NCI-H128 (cell line): ENCODE measurements around the gene PRKCA.
"Not testable (repeated sequence)": the region's sequence is repeated elsewhere in the genome, so short reads cannot be mapped to it uniquely, and the experiment has no call there.

Experiments used
- DNase-seq: peaks from one replicate; lab custom pipeline; 2025; ENCODE audit not compliant: unreplicated experiment; lab: John Stamatoyannopoulos, UW

The PRKCA gene

DNA sequence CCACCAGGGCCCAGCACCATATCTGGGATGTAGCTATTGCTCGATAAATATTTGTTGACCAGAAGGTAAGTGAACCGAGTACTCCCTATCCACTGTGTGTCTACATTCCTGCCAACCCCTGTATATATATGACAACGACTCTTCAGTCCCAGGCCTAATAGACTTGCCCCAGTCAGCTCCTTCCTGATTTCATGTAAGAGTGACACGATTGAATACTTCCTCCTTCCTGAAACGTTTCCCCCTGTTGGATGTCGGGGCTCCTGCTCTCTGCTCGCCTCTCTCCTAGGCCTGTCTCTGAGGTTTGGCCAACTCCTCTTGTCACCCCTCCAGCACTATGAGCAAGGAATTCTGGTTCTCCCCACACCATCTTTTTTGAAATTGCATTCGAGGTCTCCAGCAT is 178.9 kb downstream of the PRKCA start:
- no peak for DNase-seq

DNA sequence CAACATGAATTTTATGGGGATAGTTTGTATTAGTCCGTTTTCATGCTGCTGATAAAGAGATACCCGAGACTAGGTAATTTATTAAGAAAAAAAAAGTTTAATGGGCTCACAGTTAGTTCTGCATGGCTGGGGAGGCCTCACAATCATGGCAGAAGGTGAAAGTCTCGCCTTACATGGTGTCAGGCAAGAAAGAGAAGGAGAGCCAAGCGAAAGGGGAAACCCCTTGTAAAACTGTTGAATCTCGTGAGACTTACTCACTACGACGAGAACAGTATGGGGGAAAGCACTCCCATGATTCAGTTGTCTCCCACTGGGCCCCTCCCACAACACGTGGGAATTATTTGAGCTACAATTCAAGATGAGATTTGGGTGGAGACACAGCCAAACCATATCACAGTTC is 181.5 kb downstream of the PRKCA start:
- DNase-seq = no peak

DNA sequence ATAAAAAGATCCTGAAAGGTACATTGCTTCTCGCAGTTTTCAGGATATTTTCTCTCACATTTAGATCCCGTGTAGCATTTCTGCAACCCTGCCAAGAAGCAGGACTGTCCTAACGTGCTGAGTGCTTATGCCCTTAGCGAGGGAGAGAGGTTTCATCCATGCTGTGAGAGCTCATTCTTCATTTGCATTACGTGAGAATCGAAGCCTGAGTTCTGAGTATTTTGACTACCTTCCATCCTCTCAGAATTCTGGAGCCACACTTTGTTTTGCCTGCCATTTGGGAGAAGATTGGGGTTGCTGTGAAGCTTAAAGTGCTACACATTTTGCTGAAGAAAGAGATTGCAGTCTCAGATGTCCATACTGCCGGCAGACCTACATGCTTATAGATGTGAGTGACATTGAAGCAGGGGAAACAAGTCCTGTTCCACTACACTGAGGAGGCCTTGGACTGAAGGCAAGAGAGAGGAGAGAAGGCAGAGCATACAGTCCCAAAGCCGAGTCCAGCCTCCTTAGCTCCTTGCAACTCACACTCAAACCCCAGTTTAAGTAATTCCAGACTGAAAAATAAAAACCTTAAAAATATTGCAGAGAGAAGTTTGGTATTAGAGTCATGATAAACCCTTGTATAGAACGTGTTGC is 183.0 kb downstream of the PRKCA start:
- DNase-seq = no peak

DNA sequence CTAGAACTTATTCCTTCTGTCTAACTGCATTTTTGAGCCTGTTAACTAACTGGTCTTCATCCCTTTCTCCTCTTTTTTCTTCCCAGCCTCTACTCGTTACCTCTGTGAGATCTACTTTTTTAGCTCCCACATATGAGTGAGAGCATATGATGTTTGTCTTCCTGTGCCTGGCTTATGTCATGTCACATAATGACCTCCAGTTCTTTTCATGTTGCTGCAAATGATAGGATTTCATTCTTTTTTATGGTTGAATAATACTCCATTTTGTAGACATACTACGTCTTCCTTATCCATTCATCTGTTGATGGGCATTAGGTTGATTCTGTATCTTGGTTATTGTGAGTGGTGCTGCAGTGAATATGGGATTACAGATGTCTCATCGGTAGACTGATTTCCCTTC is 184.7 kb downstream of the PRKCA start:
- DNase-seq = no peak

DNA sequence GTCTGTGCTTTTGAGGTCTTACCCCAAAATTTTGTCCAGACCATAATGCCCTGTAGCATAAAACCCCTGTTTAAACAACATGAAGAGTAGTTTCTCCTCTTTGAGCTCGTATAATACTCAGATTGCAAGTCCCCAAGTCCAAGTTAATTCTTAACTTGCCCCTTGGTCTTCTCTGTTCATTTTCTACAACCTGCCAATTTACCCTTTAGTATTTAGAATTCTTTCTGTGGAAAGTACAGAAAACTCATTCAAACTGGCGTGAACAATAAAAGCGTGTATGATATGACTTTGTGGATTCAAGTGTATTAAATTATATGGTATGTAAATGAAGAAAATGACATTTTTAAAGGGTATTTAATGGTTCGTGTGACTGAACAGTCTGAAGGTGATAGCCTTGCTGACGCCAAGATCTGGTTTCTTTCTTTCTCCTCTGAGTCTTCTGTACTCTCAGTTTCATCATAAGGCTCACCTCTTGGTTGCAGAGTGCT is 185.6 kb downstream of the PRKCA start:
- no peak for DNase-seq

DNA sequence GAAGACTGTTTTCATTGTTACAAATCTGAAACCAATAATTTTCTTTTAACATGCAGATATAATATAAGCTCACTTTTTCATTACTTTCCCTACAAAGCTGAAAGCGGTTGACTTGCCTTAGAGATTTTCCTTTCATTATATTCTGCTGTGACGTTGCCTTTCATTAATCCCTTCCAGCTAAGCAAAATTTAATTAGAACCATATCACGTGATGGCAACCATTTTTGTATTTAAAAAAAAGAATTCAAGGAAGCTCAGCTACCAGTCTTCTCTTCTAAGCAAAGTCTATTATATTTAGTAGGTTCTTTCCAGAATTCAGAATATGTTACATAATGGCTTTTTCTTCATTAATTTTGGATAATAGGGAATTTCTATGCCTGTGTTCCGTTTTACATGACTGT is 186.5 kb downstream of the PRKCA start:
- DNase-seq = no peak

DNA sequence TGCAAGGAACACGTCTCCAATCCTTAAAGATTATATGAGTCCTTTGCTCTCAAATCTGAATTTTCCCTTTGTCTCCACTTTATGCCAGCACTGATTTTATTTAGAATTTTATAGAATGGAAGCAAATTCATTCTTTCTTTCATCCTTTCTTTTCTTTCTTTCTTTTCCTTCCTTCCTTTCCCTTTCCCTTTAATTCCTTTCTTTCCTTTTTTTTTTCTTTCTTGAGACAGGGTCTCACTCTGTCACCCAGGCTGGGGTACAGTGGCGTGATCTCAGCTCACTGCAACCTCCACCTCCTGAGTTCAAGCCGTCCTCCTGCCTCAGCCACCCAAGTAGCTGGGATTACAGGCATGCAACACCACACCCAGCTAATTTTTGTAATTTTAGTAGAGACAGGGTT is 187.2 kb downstream of the PRKCA start:
- DNase-seq = not testable (repeated sequence)

DNA sequence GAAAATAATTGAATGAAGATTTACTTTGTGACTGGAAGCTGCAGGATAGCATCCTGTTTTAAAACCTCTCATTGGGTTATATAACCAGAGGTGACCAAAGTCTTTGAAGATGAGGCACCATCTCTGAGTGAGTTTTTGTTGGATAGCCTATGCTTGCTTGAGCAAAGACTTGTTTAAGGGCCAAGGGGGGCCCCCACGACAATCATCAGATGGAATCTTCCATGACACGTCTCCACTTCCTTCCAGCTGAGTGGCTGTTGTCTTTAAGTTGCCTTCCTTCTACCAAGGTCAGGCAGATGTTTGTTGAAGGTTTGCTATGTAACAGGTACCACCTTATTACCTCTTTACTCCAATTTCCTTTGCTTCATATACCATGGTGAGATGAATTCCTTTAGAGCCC is 188.8 kb downstream of the PRKCA start:
- DNase-seq = no peak

DNA sequence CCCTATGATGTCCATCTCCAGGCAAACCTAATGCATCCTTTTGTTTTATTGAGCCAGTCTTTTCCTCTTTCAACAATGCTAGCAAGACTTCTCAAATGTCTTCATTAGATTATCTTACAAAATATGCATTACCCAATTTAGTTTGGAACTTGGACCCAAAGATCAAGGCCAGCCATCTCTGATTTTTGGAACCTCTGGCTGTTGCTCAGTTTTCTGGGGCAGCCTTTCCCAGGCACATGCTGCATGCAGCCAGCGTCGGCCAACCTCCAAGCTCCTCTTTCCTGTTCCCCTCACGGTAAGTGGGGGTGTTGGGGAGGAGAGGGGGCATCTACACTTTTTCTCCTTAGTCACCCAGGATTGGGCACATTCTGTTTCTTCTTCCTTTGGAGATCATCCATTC is 189.3 kb downstream of the PRKCA start:
- DNase-seq = no peak

DNA sequence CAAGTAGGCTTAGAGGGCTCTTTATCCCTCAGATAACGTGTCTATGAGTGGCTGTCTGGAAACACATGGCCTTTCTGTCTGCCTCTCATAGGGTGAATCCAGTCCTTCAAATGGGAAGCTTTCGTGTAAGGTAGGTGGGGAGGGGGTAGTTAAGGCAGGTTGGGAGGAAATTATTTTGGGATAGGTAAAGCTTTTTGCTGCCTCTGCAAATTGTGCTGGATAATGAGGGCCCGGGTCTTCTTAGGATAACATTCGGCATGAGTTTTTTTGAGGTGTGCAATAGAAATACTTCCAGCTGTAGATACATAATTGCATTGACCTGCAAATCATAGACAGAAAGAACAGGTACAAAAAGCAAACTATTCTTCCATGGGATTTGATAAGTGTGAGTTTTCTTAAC is 189.7 kb downstream of the PRKCA start:
- DNase-seq = no peak

DNA sequence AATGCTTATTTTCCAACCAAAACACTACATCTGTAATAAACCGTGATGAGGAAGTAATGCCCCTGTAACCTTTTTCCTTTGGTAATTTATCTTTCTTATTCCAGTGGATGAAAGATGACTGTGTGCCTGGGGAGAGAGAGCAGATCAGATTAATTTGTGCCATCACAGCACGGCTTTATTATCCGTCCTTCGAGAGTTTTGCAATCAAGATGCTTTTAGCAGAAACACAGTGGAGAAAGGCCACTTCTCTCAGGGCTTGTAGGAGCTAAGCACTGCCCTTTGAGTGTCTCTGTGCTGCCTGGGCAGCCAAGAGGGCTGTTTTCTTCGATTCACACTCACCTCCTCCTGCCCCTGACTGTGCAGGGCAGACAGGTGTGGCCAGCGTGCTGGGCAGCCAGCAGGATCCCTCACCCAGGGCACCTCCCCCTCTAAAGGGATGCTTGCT is 190.2 kb downstream of the PRKCA start:
- DNase-seq = no peak

DNA sequence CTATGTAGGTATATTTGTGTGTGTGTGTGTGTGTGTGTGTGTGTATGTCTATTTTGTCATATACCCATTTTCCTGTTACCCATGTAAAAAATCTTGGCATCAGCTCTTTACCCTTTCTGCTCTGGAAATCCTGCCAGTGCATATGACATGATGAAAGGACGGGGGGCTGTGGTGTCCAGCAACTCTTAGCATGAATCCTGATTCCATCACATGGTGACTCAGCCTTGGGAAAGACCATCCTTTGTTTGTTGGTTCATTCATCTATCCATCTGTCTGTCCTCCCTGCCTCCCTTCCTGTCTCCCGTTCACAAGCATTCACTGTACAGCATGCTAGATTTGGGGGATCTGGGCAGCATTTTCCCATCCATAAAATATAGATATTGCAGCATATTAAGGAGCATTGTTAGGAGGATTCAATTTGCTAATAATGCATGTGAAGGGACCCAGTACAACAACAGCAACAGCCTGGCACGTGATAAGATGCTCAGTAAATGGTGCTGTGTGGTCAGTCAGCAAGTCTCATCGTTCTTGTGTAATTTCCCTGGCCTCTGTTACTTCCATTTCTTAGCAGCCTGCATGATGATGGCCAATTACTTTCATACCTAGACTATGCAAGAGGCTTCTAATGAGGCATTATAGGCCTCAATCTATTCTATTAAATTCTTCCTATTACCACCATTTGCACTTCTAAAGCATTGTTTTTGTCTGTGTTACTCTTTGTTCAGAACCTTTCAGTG is 191.0 kb downstream of the PRKCA start:
- DNase-seq = no peak

DNA sequence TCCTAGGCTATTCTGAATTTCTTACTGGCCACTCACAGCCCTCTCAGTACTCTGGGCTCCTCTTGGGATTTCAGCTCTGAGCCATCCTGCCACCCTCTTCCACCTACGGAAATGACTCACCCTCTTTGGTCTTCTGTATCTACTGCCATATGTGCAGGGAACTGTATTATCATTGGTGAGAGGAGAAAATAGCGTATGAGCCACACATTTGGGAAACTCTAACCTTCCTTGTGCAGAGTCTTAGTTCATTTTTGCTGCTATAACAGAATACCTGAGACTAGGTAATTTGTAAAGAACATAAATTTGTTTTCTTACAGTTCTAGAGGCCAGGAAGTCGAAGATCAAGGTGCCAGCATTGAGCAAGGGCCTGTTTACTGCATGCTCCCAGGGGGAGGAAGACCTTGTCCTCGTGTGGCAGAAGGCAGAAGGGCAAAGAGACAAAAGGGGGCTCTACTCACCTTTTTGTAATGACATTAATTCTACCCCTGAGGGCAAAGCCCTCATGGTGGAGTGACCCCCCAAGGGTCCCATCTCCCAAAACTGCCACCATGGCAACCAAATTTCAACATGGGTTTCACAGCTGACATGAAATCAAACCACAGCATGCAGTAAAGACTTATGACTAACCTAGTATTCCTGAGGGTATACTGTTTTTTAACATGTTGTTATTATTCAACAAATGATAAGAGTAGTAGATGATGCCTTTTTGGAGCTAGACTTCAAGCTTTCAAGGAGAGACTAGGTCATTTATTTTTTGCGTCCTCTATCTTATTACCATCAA is 191.8 kb downstream of the PRKCA start:
- no peak for DNase-seq

DNA sequence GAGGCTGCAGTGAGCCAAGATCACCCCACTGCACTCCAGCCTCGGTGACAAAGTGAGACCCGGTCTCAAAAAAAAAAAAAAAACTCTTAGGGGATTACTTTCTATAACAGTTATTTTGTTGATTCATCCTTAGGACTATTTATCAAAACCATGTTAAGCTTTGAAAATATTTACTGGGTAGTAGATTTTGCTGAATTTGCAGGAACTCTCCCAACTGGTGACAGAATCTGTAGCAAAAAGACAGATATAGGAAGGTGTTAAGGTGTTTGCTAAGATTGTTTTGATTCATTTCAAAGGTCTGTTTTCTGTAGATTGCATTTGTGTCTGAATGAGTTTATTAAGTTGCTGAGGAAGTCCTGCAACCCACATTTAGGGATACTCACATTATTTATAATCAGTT is 192.6 kb downstream of the PRKCA start:
- DNase-seq = no peak

DNA sequence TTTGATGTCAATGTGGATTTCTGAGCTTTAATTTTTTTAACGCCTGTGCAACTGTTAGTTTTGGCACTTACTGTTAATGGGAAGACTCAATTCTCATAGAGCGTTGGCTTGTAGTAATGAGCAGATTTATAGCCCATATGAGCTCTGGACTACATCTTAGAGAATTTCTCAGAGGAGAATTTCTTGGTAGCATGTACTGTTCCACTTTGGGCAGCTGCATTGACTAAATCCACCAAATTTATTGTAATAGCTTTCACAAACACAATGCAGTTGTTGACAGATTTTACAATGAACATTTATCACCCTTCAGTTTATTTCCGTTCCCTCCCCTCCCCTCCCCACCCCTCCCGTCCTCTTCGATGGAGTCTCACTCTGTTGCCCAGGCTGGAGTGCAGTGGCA is 193.9 kb downstream of the PRKCA start:
- no peak for DNase-seq

DNA sequence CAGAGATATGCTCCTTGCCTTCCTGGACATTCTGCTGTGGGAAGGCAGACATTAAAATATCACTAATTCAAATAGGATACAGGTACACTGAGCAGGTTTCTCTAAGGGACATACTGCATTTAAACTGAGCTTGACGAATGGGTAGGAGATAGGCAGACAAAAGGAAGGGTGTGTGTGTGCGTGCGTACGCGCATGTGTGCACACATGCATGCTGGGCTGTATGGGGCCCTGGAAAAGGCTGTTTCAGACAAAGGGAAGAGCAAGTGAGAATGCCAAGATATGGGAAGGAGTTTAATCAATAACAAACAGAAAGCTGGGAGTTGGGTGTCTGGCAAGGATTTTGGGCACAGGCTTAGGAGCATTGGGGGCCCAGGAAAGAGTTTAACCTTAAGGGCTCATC is 196.2 kb downstream of the PRKCA start:
- DNase-seq = no peak

DNA sequence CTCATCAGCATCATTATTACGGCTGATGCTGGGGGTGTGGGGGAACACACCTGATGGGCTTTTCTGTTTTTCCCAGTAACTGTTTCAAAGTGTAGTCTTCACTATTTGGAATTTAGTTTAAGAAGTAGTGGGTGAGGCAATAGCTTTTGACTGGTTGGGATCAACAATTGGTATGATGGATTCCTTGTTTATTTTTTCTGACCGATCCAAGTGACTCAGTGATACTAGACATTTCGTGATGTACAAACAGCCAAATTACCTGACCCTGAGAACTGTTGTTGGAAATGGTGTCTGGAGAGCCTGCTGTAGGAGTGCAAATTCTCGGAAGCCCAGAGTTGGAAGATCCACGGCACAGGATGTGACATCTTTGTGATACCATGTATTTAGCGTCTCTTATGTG is 204.2 kb downstream of the PRKCA start:
- no peak for DNase-seq

DNA sequence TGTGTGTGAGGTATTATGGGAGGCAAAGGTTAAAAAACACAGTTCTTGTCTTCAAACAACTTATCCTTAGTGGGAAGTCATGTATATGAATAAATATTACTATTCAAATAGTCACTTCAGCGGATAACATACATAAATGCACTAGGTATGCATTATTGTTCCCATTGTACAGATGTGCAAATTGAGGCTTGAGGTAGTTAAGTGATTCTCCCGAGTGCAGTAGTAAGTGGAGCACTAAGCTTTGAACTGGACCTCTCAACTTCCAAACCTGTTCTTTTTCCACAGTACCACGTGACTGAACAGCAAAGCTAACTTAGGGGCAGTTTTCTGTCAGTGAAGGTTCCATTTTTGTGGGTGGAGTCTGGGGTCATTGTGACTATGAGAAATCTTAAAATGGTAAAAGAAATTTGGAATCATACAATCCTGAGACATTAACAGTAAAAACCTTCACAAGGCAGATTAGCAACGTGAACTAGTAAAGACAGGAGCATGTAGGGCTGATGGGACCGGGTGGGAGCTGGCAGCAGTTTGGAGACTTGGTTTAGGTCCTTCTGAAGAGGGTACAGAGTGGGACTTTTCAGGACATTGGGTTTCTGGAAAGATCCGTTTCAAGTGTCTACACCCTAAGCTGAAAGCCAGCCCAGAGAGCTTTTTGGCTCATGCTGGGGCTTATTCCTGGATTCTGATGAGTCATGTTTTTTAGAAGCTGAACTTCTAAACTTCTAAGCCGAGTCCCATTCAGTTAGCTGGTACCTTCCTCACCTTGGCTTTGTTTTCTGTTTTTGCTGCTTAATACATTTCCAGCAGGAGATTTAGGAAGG is 204.9 kb downstream of the PRKCA start:
- DNase-seq = no peak

DNA sequence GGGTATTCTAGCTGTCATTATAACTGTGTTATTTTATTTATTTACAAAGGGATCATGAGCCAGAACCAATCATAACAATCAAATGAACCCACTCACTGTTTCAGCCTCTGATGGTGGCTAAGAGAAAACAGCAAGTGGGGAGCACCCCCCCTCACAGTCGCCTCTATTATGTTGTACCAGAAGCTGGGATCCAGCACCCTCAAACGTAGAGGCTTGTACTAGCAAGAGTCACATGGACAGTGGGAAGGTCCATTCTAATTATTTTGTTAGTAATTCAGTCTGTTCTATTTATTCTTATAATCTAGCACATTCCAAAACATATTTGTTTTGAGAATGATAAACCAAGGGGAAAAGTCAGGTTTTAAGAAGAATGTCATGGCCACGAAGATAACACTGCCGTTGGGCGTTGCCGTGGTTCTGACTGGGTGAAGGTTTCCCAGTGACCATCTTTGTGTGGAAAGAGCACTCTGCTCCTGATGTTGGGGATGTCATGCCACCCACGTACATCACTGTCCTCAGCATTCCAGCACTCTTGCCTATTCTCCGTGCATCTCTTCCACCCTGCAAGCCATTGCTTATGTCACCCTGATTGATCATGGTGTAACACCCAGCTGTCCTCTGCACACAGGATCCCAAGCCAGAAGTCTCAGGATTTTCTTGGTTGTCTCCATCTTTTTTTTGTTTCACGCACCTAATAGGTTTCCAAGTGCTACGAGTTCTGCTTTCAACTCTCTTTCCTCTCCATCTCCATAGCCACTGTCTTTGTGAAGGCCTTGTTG is 205.8 kb downstream of the PRKCA start:
- DNase-seq = no peak
